Measurements from ENCODE around the gene RPL6. TPM values are rescaled to one million over a fixed set of nuclear protein-coding genes. Genes with fewer than 3 reads are reported as not detected.

The RPL6 gene
- total and polyA plus RNA-seq, 10 donors: 891 to 4,440 (median 1,270) TPM

DNA sequence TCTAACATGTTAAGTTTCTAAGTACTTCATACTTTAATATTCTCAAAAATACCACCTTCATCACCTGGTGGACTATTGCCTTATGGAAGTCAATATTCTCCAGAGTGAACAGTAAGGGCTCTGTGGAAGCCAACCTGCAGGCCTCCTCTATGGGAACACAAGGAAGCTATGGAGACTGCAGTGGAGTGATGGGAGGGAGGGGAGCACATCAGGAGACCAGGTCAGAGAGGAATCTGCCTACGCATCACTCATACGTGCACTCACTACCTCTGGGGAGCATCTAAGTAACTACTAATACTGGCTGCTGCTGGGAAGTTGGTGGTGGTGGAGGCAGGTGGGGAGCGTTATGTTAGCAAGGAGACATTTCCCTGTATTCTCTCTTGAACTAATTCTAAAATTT lies 47.1 kb downstream of the RPL6 start:
- H3K4me3 ChIP-seq: no peak overlapping the region
- no peaks in the 10 kb centered on the region for H3K9me3 ChIP-seq
- H3K27ac ChIP-seq: no peak overlapping the region
- no peaks in the 10 kb centered on the region for H3K27me3 ChIP-seq (replicated peaks in 1 of 7)
- intact Hi-C loops (cut with DNase I; ENCODE audit: low total_unique reads): no loop called here
- no peak for DNase-seq
- peaks cover 0 to 28% (median 0%) of the 10 kb centered on the region in 6 donors for H3K4me1 ChIP-seq
- no peaks in the 10 kb centered on the region for H3K36me3 ChIP-seq
- TF ChIP-seq, protein P1, sequence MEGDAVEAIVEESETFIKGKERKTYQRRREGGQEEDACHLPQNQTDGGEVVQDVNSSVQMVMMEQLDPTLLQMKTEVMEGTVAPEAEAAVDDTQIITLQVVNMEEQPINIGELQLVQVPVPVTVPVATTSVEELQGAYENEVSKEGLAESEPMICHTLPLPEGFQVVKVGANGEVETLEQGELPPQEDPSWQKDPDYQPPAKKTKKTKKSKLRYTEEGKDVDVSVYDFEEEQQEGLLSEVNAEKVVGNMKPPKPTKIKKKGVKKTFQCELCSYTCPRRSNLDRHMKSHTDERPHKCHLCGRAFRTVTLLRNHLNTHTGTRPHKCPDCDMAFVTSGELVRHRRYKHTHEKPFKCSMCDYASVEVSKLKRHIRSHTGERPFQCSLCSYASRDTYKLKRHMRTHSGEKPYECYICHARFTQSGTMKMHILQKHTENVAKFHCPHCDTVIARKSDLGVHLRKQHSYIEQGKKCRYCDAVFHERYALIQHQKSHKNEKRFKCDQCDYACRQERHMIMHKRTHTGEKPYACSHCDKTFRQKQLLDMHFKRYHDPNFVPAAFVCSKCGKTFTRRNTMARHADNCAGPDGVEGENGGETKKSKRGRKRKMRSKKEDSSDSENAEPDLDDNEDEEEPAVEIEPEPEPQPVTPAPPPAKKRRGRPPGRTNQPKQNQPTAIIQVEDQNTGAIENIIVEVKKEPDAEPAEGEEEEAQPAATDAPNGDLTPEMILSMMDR (IDR thresholded peaks at IDR 0.05 in 8 of 11, conservative IDR thresholded peaks at IDR 0.05 in 3 of 11): no peak
- no peak for TF ChIP-seq POLR2AphosphoS5 (IDR thresholded peaks at IDR 0.05)
- no peak for TF ChIP-seq POLR2A (IDR thresholded peaks at IDR 0.05)
- 94 to 99% (median 95%) methylated on average over 3 of the region's 3 CpGs for WGBS, 5 donors

DNA sequence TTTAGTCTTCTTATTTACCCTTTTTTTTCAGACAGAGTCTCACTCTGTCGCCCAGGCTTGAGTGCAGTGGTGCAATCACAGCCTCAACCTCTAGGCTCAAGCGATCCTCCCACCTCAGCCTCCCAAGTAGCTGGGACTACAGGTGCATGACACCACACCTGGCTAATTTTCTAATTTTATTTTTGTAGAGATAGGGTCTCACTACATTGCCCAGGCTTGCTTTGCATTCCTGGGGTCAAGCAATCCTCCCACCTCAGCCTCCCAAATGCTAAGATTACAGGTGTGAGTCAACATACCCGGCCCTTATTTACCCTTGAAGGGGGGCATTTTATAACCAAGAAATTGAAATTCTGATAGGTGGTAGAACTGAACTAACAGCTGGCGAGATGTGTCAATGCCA lies 48.1 kb downstream of the RPL6 start:
- no peak overlapping the region for H3K27ac ChIP-seq
- H3K4me3 ChIP-seq: no peak overlapping the region
- intact Hi-C loops (cut with DNase I; ENCODE audit: low total_unique reads): no loop called here
- no peaks in the 10 kb centered on the region for H3K36me3 ChIP-seq
- WGBS, 5 donors: 87 to 98% (median 92%) methylated on average over 4 of the region's 4 CpGs
- H3K4me1 ChIP-seq: peaks cover 0 to 32% (median 0%) of the 10 kb centered on the region in 6 donors
- H3K9me3 ChIP-seq: no peaks in the 10 kb centered on the region
- no peak for DNase-seq
- TF ChIP-seq, protein P1 (IDR thresholded peaks at IDR 0.05 in 8 of 11, conservative IDR thresholded peaks at IDR 0.05 in 3 of 11): no peak
- no peak for TF ChIP-seq POLR2AphosphoS5 (IDR thresholded peaks at IDR 0.05)
- no peak for TF ChIP-seq POLR2A (IDR thresholded peaks at IDR 0.05)
- H3K27me3 ChIP-seq (replicated peaks in 1 of 7): no peaks in the 10 kb centered on the region

DNA sequence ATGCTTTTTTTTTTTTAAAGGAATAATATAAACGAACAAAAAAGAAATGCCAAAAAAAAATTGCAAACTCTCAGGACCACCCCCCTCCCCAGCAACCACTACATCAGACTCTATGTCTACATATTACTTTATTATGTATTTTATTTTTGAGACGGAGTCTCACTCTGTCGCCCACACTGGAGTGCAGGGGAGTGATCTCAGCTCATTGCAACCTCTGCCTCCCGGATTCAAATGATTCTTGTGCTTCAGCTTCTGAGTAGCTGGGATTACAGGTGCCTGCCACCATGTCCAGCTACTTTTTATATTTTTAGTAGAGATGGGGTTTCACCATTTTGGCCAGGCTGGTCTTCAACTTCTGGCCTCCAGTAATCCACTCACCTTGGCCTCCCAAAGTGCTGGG lies 50.1 kb downstream of the RPL6 start:
- Histone ChIP-seq H3K36me3 (no peaks in the 10 kb centered on the region), H3K4me3 (no peak overlapping the region), H3K27me3 (replicated peaks in 1 of 7) (no peaks in the 10 kb centered on the region), H3K4me1 (peaks cover 0 to 25% (median 2%) of the 10 kb centered on the region in 6 donors), H3K9me3 (no peaks in the 10 kb centered on the region), H3K27ac (no peak overlapping the region)
- intact Hi-C loops (cut with DNase I; ENCODE audit: low total_unique reads): no loop called here
- DNase-seq: no peak
- WGBS, 5 donors: 94 to 98% (median 95%) methylated on average over 4 of the region's 4 CpGs
- TF ChIP-seq, protein P1 (IDR thresholded peaks at IDR 0.05 in 8 of 11, conservative IDR thresholded peaks at IDR 0.05 in 3 of 11): no peak
- no peak for TF ChIP-seq POLR2AphosphoS5 (IDR thresholded peaks at IDR 0.05)
- no peak for TF ChIP-seq POLR2A (IDR thresholded peaks at IDR 0.05)

DNA sequence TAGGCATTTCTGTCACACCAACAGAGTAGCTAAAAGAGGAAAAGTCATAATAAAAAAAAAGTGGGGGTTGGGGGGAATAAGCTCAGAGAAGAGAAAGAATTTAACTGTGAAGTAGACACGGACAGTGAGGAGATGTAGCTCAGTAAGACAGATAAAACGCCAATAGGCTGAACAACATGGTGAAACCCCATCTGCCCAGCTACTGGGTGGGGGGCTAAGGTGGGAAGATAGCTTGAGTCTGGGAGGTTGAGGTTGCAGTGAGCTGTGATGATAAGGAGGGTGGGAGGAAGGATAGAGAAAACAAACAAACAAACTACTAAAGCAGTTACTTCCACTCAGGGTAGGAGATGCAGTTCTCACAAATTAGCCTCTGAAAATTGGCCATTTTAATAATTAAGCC lies 52.2 kb downstream of the RPL6 start:
- TF ChIP-seq POLR2AphosphoS5 (IDR thresholded peaks at IDR 0.05) (no peak), POLR2A (IDR thresholded peaks at IDR 0.05) (no peak)
- TF ChIP-seq, protein P1 (IDR thresholded peaks at IDR 0.05 in 8 of 11, conservative IDR thresholded peaks at IDR 0.05 in 3 of 11): no peak
- 79 to 86% (median 83%) methylated on average over 2 of the region's 2 CpGs for WGBS, 5 donors
- intact Hi-C loops (cut with DNase I; ENCODE audit: low total_unique reads): no loop called here

More for the DNA sequence above, 52.2 kb downstream of the RPL6 start:
- peaks cover 0 to 36% (median 16%) of the 10 kb centered on the region in 6 donors for H3K4me1 ChIP-seq
- no peaks in the 10 kb centered on the region for H3K27me3 ChIP-seq (replicated peaks in 1 of 7)
- H3K27ac ChIP-seq: no peak overlapping the region
- H3K9me3 ChIP-seq: no peaks in the 10 kb centered on the region
- H3K36me3 ChIP-seq: no peaks in the 10 kb centered on the region
- no peak overlapping the region for H3K4me3 ChIP-seq
- no peak for DNase-seq

Other genes starting within 250 kb of the RPL6 start
- 10 to 100 TPM; 46.0 to 70.8 (median 59.1) TPM for gene HECTD4, start 27.2 kb downstream of the RPL6 start, total RNA-seq
- gene HECTD4, start 27.2 kb downstream of the RPL6 start, polyA plus RNA-seq: 10 to 100 TPM in 2 of 3 donors, 1 to 10 TPM in 1; 5.4 to 22.5 (median 16.1) TPM
- gene PTPN11, start 9.3 kb upstream of the RPL6 start, total RNA-seq: 10 to 100 TPM; 58.3 to 71.8 (median 63.7) TPM
- 10 to 100 TPM; 12.1 to 19.0 (median 13.6) TPM for gene PTPN11, start 9.3 kb upstream of the RPL6 start, polyA plus RNA-seq

All from spleen (tissue), 11 donors.